Measurements from ENCODE around the gene LACRT.

Gene LACRT

GRCh38 chr12:54602661-54603060, 32.0 kb downstream of the LACRT start:
- FAIRE-seq: no peak
- DNase-seq (ENCODE audit: low spot score): no peak

- no peak for FAIRE-seq
- DNase-seq (ENCODE audit: low spot score): no peak
These were observed 32.9 kb downstream of the LACRT start for GRCh38 chr12:54601841-54602240.

GRCh38 chr12:54598970-54599369, 35.7 kb downstream of the LACRT start:
- DNase-seq (ENCODE audit: low spot score): no peak
- no peak for FAIRE-seq

- FAIRE-seq: no peak
- DNase-seq (ENCODE audit: low spot score): peak; percentile 26
These were observed 38.2 kb downstream of the LACRT start for GRCh38 chr12:54596526-54596946.

DNA sequence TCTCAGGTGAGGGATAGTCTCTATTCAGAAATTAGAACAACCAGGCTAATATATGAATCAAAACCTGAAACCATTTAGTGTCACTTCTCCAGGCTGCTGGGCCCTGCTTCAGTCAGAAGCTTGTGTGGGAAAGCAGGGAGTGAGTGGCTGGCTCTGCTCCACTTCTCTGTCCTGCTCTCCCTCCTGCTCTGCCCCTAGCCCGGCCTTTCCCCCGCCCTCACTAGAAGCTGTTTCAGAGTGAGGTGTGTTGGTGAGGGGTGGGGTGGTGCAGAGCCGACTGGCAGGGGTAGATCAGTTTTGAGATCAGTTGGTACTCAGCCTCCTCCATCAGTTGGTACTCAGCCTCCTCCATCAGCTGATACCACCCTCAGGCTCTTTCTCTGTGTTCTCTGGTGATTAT, 39.2 kb downstream of the LACRT start:
- DNase-seq (ENCODE audit: low spot score) (no peak), FAIRE-seq (no peak)

GRCh38 chr12:54593725-54594124, 41.0 kb downstream of the LACRT start:
- DNase-seq (ENCODE audit: low spot score) (no peak), FAIRE-seq (no peak)

DNA sequence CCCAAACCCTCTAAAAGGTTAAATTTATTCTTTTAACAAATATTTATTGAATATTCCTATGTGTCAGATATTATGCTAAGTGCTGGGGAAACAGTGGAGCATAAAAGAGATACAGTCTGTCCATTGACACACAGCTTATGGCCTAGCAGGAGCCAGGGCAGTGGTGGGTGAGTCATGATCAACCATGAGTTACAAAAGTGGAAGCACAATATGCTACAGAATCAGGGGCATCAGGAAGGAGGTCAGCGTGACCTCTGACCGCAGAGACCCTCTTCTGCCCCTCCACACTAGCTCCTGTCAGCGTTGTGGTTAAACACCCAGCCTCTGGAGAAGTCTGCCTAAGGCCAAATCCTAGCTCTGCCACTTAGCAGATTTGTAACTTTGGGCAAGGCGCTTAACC, 41.6 kb downstream of the LACRT start:
- FAIRE-seq (peak; percentile 89), DNase-seq (ENCODE audit: low spot score) (peak; percentile 66)

DNA sequence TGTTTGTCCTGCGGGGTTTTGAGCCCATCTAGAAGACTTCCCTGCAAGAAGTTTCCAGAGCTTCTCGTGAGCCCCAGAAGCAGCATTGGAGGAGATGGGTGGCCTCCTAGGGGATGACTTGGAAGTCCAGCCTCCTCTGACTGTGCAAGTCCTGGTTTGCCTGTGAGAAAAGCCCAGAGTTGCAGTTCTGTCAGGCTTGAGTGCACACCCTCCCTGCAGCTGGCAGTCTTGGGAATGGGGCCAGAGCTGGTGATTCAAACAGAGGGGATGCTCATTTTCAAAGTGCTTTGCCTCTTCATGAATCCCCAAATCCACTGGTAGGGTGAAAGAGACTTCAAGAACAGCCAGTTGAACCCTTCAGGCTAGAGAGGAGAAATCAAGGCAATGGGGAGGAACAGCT, 42.4 kb downstream of the LACRT start:
- peak; percentile 91 for FAIRE-seq

DNA sequence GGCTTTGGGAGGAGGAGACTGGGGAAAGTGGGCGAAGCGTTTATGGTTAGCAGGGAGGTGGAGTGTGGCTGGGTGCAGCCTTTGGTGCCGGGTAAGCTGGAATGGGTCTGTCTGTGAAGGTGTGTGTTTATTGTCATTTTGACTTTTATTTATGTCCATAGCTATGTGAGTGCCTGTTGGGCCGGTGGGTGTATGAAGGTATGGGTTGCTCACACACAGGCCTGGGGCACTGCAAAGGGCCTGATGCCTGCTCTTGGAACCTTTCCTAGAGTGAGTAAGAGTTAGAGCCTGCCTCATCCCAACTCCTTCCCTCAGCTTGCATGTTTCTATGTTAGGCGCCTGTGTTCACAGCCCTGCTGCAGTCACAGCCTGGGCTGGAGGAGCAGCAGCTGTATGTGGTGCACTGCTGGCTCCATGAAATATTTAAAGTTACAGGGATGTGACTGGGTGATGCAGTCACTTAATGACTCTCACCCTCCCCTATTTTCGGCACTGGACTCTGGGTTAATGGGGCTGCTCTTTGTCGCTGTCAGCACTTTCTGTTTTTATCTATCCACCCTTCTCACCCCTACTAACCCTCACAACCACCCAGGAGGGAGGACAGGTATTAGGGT, 43.6 kb downstream of the LACRT start:
- FAIRE-seq: no peak

More for the DNA sequence above, 42.4 kb downstream of the LACRT start:
- DNase-seq (ENCODE audit: low spot score): peak; percentile 74

DNA sequence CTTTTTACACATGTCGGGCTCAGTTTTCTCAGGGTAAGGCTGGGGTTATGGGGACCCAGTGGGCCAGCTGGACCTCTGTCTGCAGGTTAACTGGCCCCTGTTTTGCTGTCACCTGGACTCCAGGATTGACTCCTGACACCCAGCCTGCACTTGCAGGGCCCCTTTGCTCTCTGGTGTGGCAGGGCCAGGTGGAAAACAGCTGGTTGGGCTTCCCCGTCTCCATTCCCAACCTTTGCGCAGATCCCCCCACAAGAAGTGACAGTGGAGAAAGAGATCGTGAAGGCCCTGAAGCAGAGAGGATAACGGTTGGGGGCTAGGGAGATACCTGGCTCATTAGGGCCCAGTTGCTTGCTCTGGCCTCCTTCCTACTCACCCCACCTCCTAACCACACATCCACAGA, 44.7 kb downstream of the LACRT start:
- FAIRE-seq: no peak

More for the DNA sequence above, 43.6 kb downstream of the LACRT start:
- no peak for DNase-seq (ENCODE audit: low spot score)

DNA sequence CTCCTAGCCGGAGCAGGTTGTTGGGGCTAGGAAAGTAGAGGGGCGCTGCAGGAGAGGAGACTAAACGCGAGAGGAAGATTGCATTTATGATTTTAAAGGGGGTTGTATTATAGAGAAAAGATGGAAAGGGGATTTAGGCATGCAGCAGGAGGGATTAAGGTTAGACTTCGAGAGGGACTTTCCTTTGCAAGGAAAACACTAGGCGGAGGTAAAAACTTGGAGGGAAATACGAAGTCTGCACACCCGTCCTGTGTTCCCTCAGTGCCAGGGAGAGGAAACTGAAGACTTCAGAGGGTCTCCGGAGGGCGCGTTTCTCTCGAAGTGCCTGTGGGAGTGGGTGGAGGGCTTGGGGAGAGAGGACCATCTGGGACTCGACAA, 45.8 kb downstream of the LACRT start:
- DNase-seq (ENCODE audit: low spot score) (no peak), FAIRE-seq (no peak)

More for the DNA sequence above, 44.7 kb downstream of the LACRT start:
- no peak for DNase-seq (ENCODE audit: low spot score)

- FAIRE-seq (no peak), DNase-seq (ENCODE audit: low spot score) (no peak)
These were observed 46.4 kb downstream of the LACRT start, which contains the start of gene PPP1R1A for GRCh38 chr12:54588110-54588889. Gene PPP1R1A, minus strand, starts transcription at chr12:54588659. Its CDS starts 171 bp downstream, at chr12:54588488.

DNA sequence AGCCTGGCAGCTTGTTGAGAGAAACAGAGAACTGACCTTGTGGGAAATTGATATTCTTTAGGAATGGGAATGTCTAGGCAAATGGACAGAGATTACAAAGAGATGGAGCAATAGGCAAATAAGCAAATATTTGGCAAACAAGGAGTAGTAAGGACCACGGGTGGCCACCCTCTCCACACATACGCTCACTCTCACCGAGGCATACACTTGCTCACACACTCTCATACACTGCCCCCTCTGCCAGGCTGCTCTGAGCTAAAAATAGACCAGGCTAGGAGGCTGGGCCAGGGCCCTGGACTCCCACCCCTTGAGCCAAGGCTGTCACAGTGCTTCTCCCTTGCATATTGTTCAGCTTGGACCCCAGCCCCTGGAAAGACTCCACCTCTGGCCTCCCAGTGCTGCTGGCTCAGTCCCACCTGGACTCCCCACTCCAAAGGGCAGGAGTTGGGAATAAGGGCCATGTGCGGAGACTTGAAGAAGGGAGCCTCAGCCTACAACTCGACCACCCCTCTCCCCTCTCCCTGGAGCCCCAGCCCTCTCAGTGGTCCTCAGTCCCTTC, 47.3 kb downstream of the LACRT start:
- FAIRE-seq (no peak), DNase-seq (ENCODE audit: low spot score) (no peak)

DNA sequence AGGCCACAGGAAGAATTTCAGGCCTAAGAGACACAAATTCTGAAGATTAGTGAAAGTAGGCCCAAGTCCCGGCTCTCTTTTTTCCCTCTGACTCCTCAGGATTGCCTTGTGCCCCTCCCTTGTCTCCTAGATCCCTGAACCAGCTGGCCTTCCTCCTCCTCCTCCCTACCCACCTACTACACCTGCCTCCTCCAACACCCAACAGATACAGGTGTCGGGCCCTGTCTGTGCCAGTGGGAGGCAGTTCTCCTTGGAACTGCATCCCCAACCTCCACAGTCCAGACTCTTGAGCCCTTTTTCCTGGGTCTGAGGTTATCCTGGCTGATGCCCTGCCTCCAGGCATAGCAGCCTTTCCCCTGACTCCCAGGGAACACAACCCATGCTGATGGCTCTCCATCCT, 48.1 kb downstream of the LACRT start:
- FAIRE-seq (no peak), DNase-seq (ENCODE audit: low spot score) (no peak)

DNA sequence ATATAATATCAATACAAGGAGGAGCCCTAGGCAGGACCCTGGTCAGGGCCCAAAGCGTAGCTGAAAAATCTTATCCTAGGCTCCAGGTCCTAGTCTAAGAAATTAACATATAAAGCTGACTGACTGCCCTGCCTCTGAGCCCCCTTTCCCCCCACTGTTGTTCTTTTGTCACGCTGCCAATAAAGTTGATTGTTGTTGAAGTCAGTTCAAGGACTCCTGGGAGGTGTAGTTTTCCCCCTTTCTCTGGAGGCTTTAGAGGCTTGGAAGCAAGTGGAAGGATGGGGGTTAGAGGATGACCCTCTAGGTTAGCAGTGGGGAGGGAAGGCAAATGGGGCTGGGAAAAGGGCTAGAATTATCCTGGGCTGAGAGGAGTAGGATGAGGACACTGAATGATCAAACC, 49.5 kb downstream of the LACRT start:
- no peak for DNase-seq (ENCODE audit: low spot score)
- no peak for FAIRE-seq

DNA sequence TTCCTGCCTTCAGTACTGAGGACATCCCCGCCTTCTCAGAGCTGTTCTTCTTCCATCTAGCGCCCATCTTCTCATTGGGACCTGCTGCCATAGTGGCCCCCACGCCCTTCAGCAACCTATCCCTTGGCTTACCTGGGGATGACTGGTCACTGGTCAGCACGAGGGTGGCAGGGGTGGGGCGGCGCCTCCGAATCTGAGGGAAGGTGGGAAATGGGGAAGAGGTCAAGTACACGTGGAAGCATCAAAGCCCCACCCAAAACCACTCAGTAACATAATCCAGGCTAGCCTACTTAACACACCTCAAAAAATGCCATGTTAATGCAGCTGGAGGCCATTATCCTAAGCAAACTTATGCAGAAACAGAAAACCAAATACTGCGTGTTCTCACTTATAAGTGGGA, 50.6 kb downstream of the LACRT start:
- no peak for DNase-seq (ENCODE audit: low spot score)
- FAIRE-seq: no peak

- DNase-seq (ENCODE audit: low spot score) (no peak), FAIRE-seq (no peak)
These were observed 51.0 kb downstream of the LACRT start for GRCh38 chr12:54583726-54584125.

- FAIRE-seq (no peak), DNase-seq (ENCODE audit: low spot score) (no peak)
These were observed 53.3 kb downstream of the LACRT start for GRCh38 chr12:54581412-54581811.

Measured in RCC 7860 (cell line).